Mesenchymal stem cell (in vitro differentiated cells and primary cell): ENCODE measurements around the gene CACNA1C.

Source experiments
- DNase-seq: peaks from one replicate; pipeline ENCODE4 v3.0.0-alpha.2; 2013
- H2AFZ ChIP-seq: one replicate; pipeline ENCODE4 v1.6.1; 2013; ENCODE audit warnings: low read depth, mild to moderate bottlenecking, control low read depth, inconsistent platforms, low read length, moderate library complexity
- H2AK5ac ChIP-seq: 2 replicates; pipeline ENCODE4 v1.6.1; 2013; ENCODE audit warnings: low read length, moderate library complexity, mild to moderate bottlenecking, inconsistent platforms; ENCODE audit not compliant: severe bottlenecking
- H2BK120ac ChIP-seq: one replicate; pipeline ENCODE4 v1.6.1; 2013; ENCODE audit warnings: low read depth, mild to moderate bottlenecking, inconsistent platforms, low read length, moderate library complexity
- H2BK12ac ChIP-seq, 2 experiments: one replicate each; pipeline ENCODE4 v1.6.1; 2013; ENCODE audit warnings: inconsistent platforms in 2 of 2, low read length in 2 of 2, mild to moderate bottlenecking in 2 of 2, moderate library complexity in 2 of 2, control low read depth in 1 of 2
- H2BK15ac ChIP-seq: one replicate; pipeline ENCODE4 v1.6.1; 2013; ENCODE audit warnings: mild to moderate bottlenecking, low read depth, inconsistent platforms; ENCODE audit not compliant: poor library complexity, severe bottlenecking
- H2BK5ac ChIP-seq: 2 replicates; pipeline ENCODE4 v1.6.1; 2013; ENCODE audit warnings: low read depth, mild to moderate bottlenecking, low read length, control low read depth, inconsistent platforms; ENCODE audit not compliant: poor library complexity, severe bottlenecking
- H3K14ac ChIP-seq, 2 experiments: one replicate each; pipeline ENCODE4 v1.6.1; 2013; ENCODE audit warnings: inconsistent platforms in 2 of 2, low read length in 2 of 2, control low read depth in 1 of 2, mild to moderate bottlenecking in 1 of 2, moderate library complexity in 1 of 2
- H3K18ac ChIP-seq, 2 experiments: one replicate each; pipeline ENCODE4 v1.6.1; 2013; ENCODE audit warnings: inconsistent platforms in 2 of 2, low read length in 2 of 2, control low read depth in 1 of 2, low read depth in 1 of 2, mild to moderate bottlenecking in 1 of 2
- H3K23ac ChIP-seq, 2 experiments: one replicate each; pipeline ENCODE4 v1.6.1; 2013; ENCODE audit warnings: inconsistent platforms in 2 of 2, low read length in 2 of 2, mild to moderate bottlenecking in 2 of 2, moderate library complexity in 2 of 2, control low read depth in 1 of 2
- H3K27ac ChIP-seq: 2 replicates; pipeline ENCODE4 v1.5.1; 2013; ENCODE audit warnings: mild to moderate bottlenecking, moderate library complexity, low read length, control low read depth, inconsistent platforms; ENCODE audit not compliant: poor library complexity, severe bottlenecking
- H3K27me3 ChIP-seq, 2 experiments: 2 replicates each; pipeline versions ENCODE4 v1.6.1 to v1.7.0; 2013; ENCODE audit warnings: low read length in 2 of 2, mild to moderate bottlenecking in 2 of 2, moderate library complexity in 2 of 2, control low read depth in 1 of 2, inconsistent platforms in 1 of 2; ENCODE audit not compliant: control insufficient read depth in 1 of 2, insufficient read depth in 1 of 2
- H3K36me3 ChIP-seq, 2 experiments: 2 replicates each; pipeline versions ENCODE4 v1.6.1 to v1.7.0; 2013; ENCODE audit warnings: low read length in 2 of 2, control low read depth in 1 of 2, inconsistent platforms in 1 of 2, low read depth in 1 of 2, mild to moderate bottlenecking in 1 of 2; ENCODE audit not compliant: insufficient read depth in 2 of 2, control insufficient read depth in 1 of 2
- H3K4ac ChIP-seq, 2 experiments: one replicate each; pipeline ENCODE4 v1.6.1; 2013; ENCODE audit warnings: inconsistent platforms in 2 of 2, low read length in 2 of 2, mild to moderate bottlenecking in 2 of 2, moderate library complexity in 2 of 2, control low read depth in 1 of 2, low read depth in 1 of 2
- H3K4me1 ChIP-seq: 2 replicates; pipeline ENCODE4 v1.6.1; 2013; ENCODE audit warnings: low read depth, low read length, control low read depth; ENCODE audit not compliant: control insufficient read depth, insufficient read depth
- H3K4me2 ChIP-seq: 2 replicates; pipeline ENCODE4 v1.6.1; 2013; ENCODE audit warnings: low read length, mild to moderate bottlenecking, inconsistent platforms; ENCODE audit not compliant: poor library complexity, severe bottlenecking
- H3K4me3 ChIP-seq, 2 experiments: 2 replicates each; pipeline versions ENCODE4 v1.5.1 to v1.7.0; 2013; ENCODE audit warnings: low read length in 2 of 2, mild to moderate bottlenecking in 2 of 2, control low read depth in 1 of 2, low read depth in 1 of 2; ENCODE audit not compliant: insufficient read depth in 1 of 2
- H3K79me1 ChIP-seq: replicated peaks from 2 replicates; pipeline ENCODE4 v1.6.1; 2013; ENCODE audit warnings: mild to moderate bottlenecking, control low read depth, low read length, inconsistent platforms; ENCODE audit not compliant: poor library complexity, severe bottlenecking
- H3K9ac ChIP-seq: 2 replicates; pipeline ENCODE4 v1.7.0; 2013; ENCODE audit warnings: mild to moderate bottlenecking, low read length, moderate library complexity
- H3K9me3 ChIP-seq: 2 replicates; pipeline ENCODE4 v1.7.0; 2013; ENCODE audit warnings: mild to moderate bottlenecking, low read length; ENCODE audit not compliant: control insufficient read depth
- H4K8ac ChIP-seq: one replicate; pipeline ENCODE4 v1.6.1; 2013; ENCODE audit warnings: inconsistent platforms, mild to moderate bottlenecking, low read length, moderate library complexity
- H4K91ac ChIP-seq: one replicate; pipeline ENCODE4 v1.6.1; 2013; ENCODE audit warnings: mild to moderate bottlenecking, low read length, inconsistent platforms
- WGBS: methylation state at CpG from one replicate; pipeline ENCODE4 v1.1.7; 2013; ENCODE audit warnings: mixed read lengths; 5-methylcytosine and 5-hydroxymethylcytosine counted together

The CACNA1C gene

GRCh38 chr12:2376908-2377657, 324.3 kb downstream of the CACNA1C start:
- Histone ChIP-seq H2BK5ac (no peak overlapping the region), H3K27me3 (peaks cover 0 to 29% of the 10 kb centered on the region in 2 experiments), H3K9me3 (no peaks in the 10 kb centered on the region), H3K9ac (no peak overlapping the region), H3K27ac (no peak overlapping the region), H2BK12ac (no peak overlapping the region), H3K14ac (peak overlapping the region in 1 of 2 experiments; percentile 38), H4K91ac (no peak overlapping the region), H4K8ac (no peak overlapping the region), H2AK5ac (no peak overlapping the region), H3K18ac (no peak overlapping the region), H3K79me1 (no peaks in the 10 kb centered on the region), H3K36me3 (peaks cover 0 to 3% of the 10 kb centered on the region in 2 experiments), H3K4ac (no peak overlapping the region), H2AFZ (no peak overlapping the region), H2BK120ac (no peak overlapping the region), H3K23ac (no peak overlapping the region), H3K4me3 (no peak overlapping the region), H2BK15ac (no peak overlapping the region), H3K4me2 (no peak overlapping the region), H3K4me1 (no peaks in the 10 kb centered on the region)
- DNase-seq: no peak
- WGBS: 78% methylated on average over 20 of the region's 20 CpGs

- Histone ChIP-seq H3K4me2 (no peak overlapping the region), H3K4me3 (no peak overlapping the region), H3K27me3 (peaks cover 0 to 31% of the 10 kb centered on the region in 2 experiments), H2AFZ (no peak overlapping the region), H2AK5ac (no peak overlapping the region), H4K91ac (no peak overlapping the region), H3K27ac (no peak overlapping the region), H3K9ac (no peak overlapping the region), H3K79me1 (no peaks in the 10 kb centered on the region), H2BK12ac (no peak overlapping the region), H2BK15ac (no peak overlapping the region), H3K4me1 (no peaks in the 10 kb centered on the region), H3K9me3 (no peaks in the 10 kb centered on the region), H2BK5ac (no peak overlapping the region), H3K4ac (no peak overlapping the region), H3K36me3 (peaks cover 0 to 3% of the 10 kb centered on the region in 2 experiments), H2BK120ac (no peak overlapping the region), H3K23ac (no peak overlapping the region), H4K8ac (no peak overlapping the region), H3K14ac (no peak overlapping the region), H3K18ac (no peak overlapping the region)
- WGBS: 94% methylated on average over 6 of the region's 7 CpGs
- DNase-seq: no peak
Observed at GRCh38 chr12:2378835-2379330, 326.1 kb downstream of the CACNA1C start.

GRCh38 chr12:2380946-2381345, 328.2 kb downstream of the CACNA1C start:
- H3K18ac ChIP-seq: no peak overlapping the region
- H3K9me3 ChIP-seq: no peaks in the 10 kb centered on the region
- no peak overlapping the region for H2BK15ac ChIP-seq
- no peaks in the 10 kb centered on the region for H3K79me1 ChIP-seq
- no peak overlapping the region for H3K14ac ChIP-seq
- no peak overlapping the region for H4K8ac ChIP-seq
- H3K27ac ChIP-seq: no peak overlapping the region
- no peak overlapping the region for H2AFZ ChIP-seq
- H3K27me3 ChIP-seq: peaks cover 0 to 31% of the 10 kb centered on the region in 2 experiments
- no peak overlapping the region for H4K91ac ChIP-seq
- WGBS: 69% methylated on average over 2 of the region's 2 CpGs
- no peak overlapping the region for H3K9ac ChIP-seq
- no peak for DNase-seq
- peaks cover 4% of the 10 kb centered on the region for H3K4me1 ChIP-seq
- H2BK5ac ChIP-seq: no peak overlapping the region
- H3K4ac ChIP-seq: no peak overlapping the region
- H3K36me3 ChIP-seq: peaks cover 0 to 3% of the 10 kb centered on the region in 2 experiments
- H3K4me3 ChIP-seq: no peak overlapping the region
- H3K4me2 ChIP-seq: no peak overlapping the region
- H2BK120ac ChIP-seq: no peak overlapping the region
- H2BK12ac ChIP-seq: no peak overlapping the region
- peak overlapping the region in 1 of 2 experiments; percentile 14 for H3K23ac ChIP-seq
- H2AK5ac ChIP-seq: no peak overlapping the region

GRCh38 chr12:2382370-2383155, 329.8 kb downstream of the CACNA1C start:
- Histone ChIP-seq H3K9ac (no peak overlapping the region), H4K91ac (no peak overlapping the region), H3K27me3 (peaks cover 0 to 26% of the 10 kb centered on the region in 2 experiments), H3K14ac (no peak overlapping the region), H2BK12ac (no peak overlapping the region), H3K27ac (no peak overlapping the region), H3K4ac (no peak overlapping the region), H3K9me3 (no peaks in the 10 kb centered on the region), H3K4me2 (no peak overlapping the region), H2BK5ac (no peak overlapping the region), H2AK5ac (no peak overlapping the region), H3K18ac (no peak overlapping the region), H3K36me3 (no peaks in the 10 kb centered on the region), H3K4me1 (peaks cover 4% of the 10 kb centered on the region), H3K79me1 (no peaks in the 10 kb centered on the region), H2BK120ac (no peak overlapping the region), H3K4me3 (no peak overlapping the region), H2AFZ (no peak overlapping the region), H4K8ac (peak overlapping the region; percentile 10), H2BK15ac (no peak overlapping the region), H3K23ac (no peak overlapping the region)
- DNase-seq: peak; percentile 38
- 94% methylated on average over 5 of the region's 5 CpGs for WGBS
